NB4 (cell line): ENCODE results near the gene DTNBP1.

Experiments used
- CTCF ChIP-seq: IDR thresholded peaks from one replicate; pipeline ENCODE4 v1.5.1; 2012; ENCODE audit warnings: low read depth, low read length
- POLR2A ChIP-seq: IDR thresholded peaks from 2 replicates; pipeline ENCODE4 v1.6.1; 2011; ENCODE audit warnings: mild to moderate bottlenecking; ENCODE audit not compliant: insufficient read length; ENCODE audit errors: extremely low read depth

GRCh38 chr6:15615802-15616201 is 47.0 kb downstream of the DTNBP1 start:
- TF ChIP-seq CTCF (no peak), POLR2A (no peak)
